ENCODE data around the gene INPP5A.
A peak's percentile ranks its signal among the peaks of the same experiment; 100 is the strongest.
"Not testable (repeated sequence)": the region's sequence is repeated elsewhere in the genome, so short reads cannot be mapped to it uniquely, and the experiment has no call there.

The INPP5A gene

GRCh38 chr10:132537684-132538001, at the start of gene INPP5A:
Gene INPP5A (plus strand): TSS chr10:132537787. CDS start chr10:132538097, 310 bp downstream.
- peak within 1 kb of the TSS; percentile 58 for H3K27ac ChIP-seq (ENCODE audit: low read depth, low read length)
- H3K27me3 ChIP-seq (ENCODE audit: control insufficient read depth in 1 of 2, insufficient read depth in 2 of 2, low read length in 2 of 2): no peaks in the 10 kb centered on the region
- H3K9ac ChIP-seq (ENCODE audit: low read depth in 1 of 2, low read length in 2 of 2): peak within 1 kb of the TSS; percentile 79 to 85
- H3K9me3 ChIP-seq (ENCODE audit: control insufficient read depth in 1 of 2, low read length in 2 of 2): no peaks in the 10 kb centered on the region
- peak within 1 kb of the TSS; percentile 72 to 73 for H3K4me3 ChIP-seq (ENCODE audit: low read depth in 1 of 2, low read length in 2 of 2)
- no peaks in the 10 kb centered on the region for H3K36me3 ChIP-seq (ENCODE audit: control insufficient read depth in 1 of 2, insufficient read depth in 2 of 2, low read length in 2 of 2)
- H3K4me1 ChIP-seq (ENCODE audit: control insufficient read depth in 1 of 2, insufficient read depth in 2 of 2, low read length in 2 of 2): peaks cover 39 to 41% of the 10 kb centered on the region in 2 donors

- Histone ChIP-seq H3K27ac (ENCODE audit: low read depth, low read length) (no peak overlapping the region), H3K4me1 (ENCODE audit: control insufficient read depth in 1 of 2, insufficient read depth in 2 of 2, low read length in 2 of 2) (peaks cover 8 to 10% of the 10 kb centered on the region in 2 donors), H3K4me3 (ENCODE audit: low read depth in 1 of 2, low read length in 2 of 2) (no peak overlapping the region)
These were observed 49.3 kb upstream of the INPP5A start for GRCh38 chr10:132488231-132488821.

GRCh38 chr10:132489053-132489703, 48.4 kb upstream of the INPP5A start:
- Histone ChIP-seq H3K36me3 (ENCODE audit: control insufficient read depth in 1 of 2, insufficient read depth in 2 of 2, low read length in 2 of 2) (no peaks in the 10 kb centered on the region), H3K4me1 (ENCODE audit: control insufficient read depth in 1 of 2, insufficient read depth in 2 of 2, low read length in 2 of 2) (peaks cover 8 to 10% of the 10 kb centered on the region in 2 donors), H3K27ac (ENCODE audit: low read depth, low read length) (no peak overlapping the region), H3K9ac (ENCODE audit: low read depth in 1 of 2, low read length in 2 of 2) (no peak overlapping the region), H3K9me3 (ENCODE audit: control insufficient read depth in 1 of 2, low read length in 2 of 2) (no peaks in the 10 kb centered on the region), H3K4me3 (ENCODE audit: low read depth in 1 of 2, low read length in 2 of 2) (no peak overlapping the region), H3K27me3 (ENCODE audit: control insufficient read depth in 1 of 2, insufficient read depth in 2 of 2, low read length in 2 of 2) (no peaks in the 10 kb centered on the region)

More at GRCh38 chr10:132488231-132488821, 49.3 kb upstream of the INPP5A start:
- Histone ChIP-seq H3K9ac (ENCODE audit: low read depth in 1 of 2, low read length in 2 of 2) (no peak overlapping the region), H3K27me3 (ENCODE audit: control insufficient read depth in 1 of 2, insufficient read depth in 2 of 2, low read length in 2 of 2) (no peaks in the 10 kb centered on the region), H3K36me3 (ENCODE audit: control insufficient read depth in 1 of 2, insufficient read depth in 2 of 2, low read length in 2 of 2) (no peaks in the 10 kb centered on the region), H3K9me3 (ENCODE audit: control insufficient read depth in 1 of 2, low read length in 2 of 2) (no peaks in the 10 kb centered on the region)

GRCh38 chr10:132489704-132490534, 47.7 kb upstream of the INPP5A start:
- Histone ChIP-seq H3K27ac (ENCODE audit: low read depth, low read length) (no peak overlapping the region), H3K4me1 (ENCODE audit: control insufficient read depth in 1 of 2, insufficient read depth in 2 of 2, low read length in 2 of 2) (peaks cover 8 to 10% of the 10 kb centered on the region in 2 donors), H3K4me3 (ENCODE audit: low read depth in 1 of 2, low read length in 2 of 2) (no peak overlapping the region), H3K9me3 (ENCODE audit: control insufficient read depth in 1 of 2, low read length in 2 of 2) (no peaks in the 10 kb centered on the region), H3K27me3 (ENCODE audit: control insufficient read depth in 1 of 2, insufficient read depth in 2 of 2, low read length in 2 of 2) (no peaks in the 10 kb centered on the region), H3K36me3 (ENCODE audit: control insufficient read depth in 1 of 2, insufficient read depth in 2 of 2, low read length in 2 of 2) (no peaks in the 10 kb centered on the region), H3K9ac (ENCODE audit: low read depth in 1 of 2, low read length in 2 of 2) (no peak overlapping the region)

GRCh38 chr10:132491534-132491933, 46.1 kb upstream of the INPP5A start:
- not testable (repeated sequence) for H3K36me3 ChIP-seq (ENCODE audit: control insufficient read depth in 1 of 2, insufficient read depth in 2 of 2, low read length in 2 of 2); H3K27ac ChIP-seq (ENCODE audit: low read depth, low read length); H3K4me1 ChIP-seq (ENCODE audit: control insufficient read depth in 1 of 2, insufficient read depth in 2 of 2, low read length in 2 of 2); H3K4me3 ChIP-seq (ENCODE audit: low read depth in 1 of 2, low read length in 2 of 2); H3K27me3 ChIP-seq (ENCODE audit: control insufficient read depth in 1 of 2, insufficient read depth in 2 of 2, low read length in 2 of 2); H3K9me3 ChIP-seq (ENCODE audit: control insufficient read depth in 1 of 2, low read length in 2 of 2); H3K9ac ChIP-seq (ENCODE audit: low read depth in 1 of 2, low read length in 2 of 2)

GRCh38 chr10:132492323-132493025, 45.1 kb upstream of the INPP5A start:
- Histone ChIP-seq H3K27me3 (ENCODE audit: control insufficient read depth in 1 of 2, insufficient read depth in 2 of 2, low read length in 2 of 2) (no peaks in the 10 kb centered on the region), H3K4me1 (ENCODE audit: control insufficient read depth in 1 of 2, insufficient read depth in 2 of 2, low read length in 2 of 2) (peaks cover 5 to 9% of the 10 kb centered on the region in 2 donors), H3K4me3 (ENCODE audit: low read depth in 1 of 2, low read length in 2 of 2) (no peak overlapping the region), H3K27ac (ENCODE audit: low read depth, low read length) (no peak overlapping the region), H3K36me3 (ENCODE audit: control insufficient read depth in 1 of 2, insufficient read depth in 2 of 2, low read length in 2 of 2) (no peaks in the 10 kb centered on the region), H3K9ac (ENCODE audit: low read depth in 1 of 2, low read length in 2 of 2) (no peak overlapping the region), H3K9me3 (ENCODE audit: control insufficient read depth in 1 of 2, low read length in 2 of 2) (no peaks in the 10 kb centered on the region)

- Histone ChIP-seq H3K27ac (ENCODE audit: low read depth, low read length) (no peak overlapping the region), H3K4me1 (ENCODE audit: control insufficient read depth in 1 of 2, insufficient read depth in 2 of 2, low read length in 2 of 2) (peaks cover 0 to under 1% of the 10 kb centered on the region in 2 donors), H3K36me3 (ENCODE audit: control insufficient read depth in 1 of 2, insufficient read depth in 2 of 2, low read length in 2 of 2) (no peaks in the 10 kb centered on the region), H3K27me3 (ENCODE audit: control insufficient read depth in 1 of 2, insufficient read depth in 2 of 2, low read length in 2 of 2) (no peaks in the 10 kb centered on the region), H3K4me3 (ENCODE audit: low read depth in 1 of 2, low read length in 2 of 2) (no peak overlapping the region), H3K9me3 (ENCODE audit: control insufficient read depth in 1 of 2, low read length in 2 of 2) (no peaks in the 10 kb centered on the region), H3K9ac (ENCODE audit: low read depth in 1 of 2, low read length in 2 of 2) (no peak overlapping the region)
These were observed 44.3 kb upstream of the INPP5A start for GRCh38 chr10:132493246-132493755.

GRCh38 chr10:132493756-132494290, 43.8 kb upstream of the INPP5A start:
- Histone ChIP-seq H3K4me1 (ENCODE audit: control insufficient read depth in 1 of 2, insufficient read depth in 2 of 2, low read length in 2 of 2) (no peaks in the 10 kb centered on the region), H3K4me3 (ENCODE audit: low read depth in 1 of 2, low read length in 2 of 2) (no peak overlapping the region), H3K9ac (ENCODE audit: low read depth in 1 of 2, low read length in 2 of 2) (no peak overlapping the region), H3K27ac (ENCODE audit: low read depth, low read length) (no peak overlapping the region), H3K27me3 (ENCODE audit: control insufficient read depth in 1 of 2, insufficient read depth in 2 of 2, low read length in 2 of 2) (no peaks in the 10 kb centered on the region), H3K36me3 (ENCODE audit: control insufficient read depth in 1 of 2, insufficient read depth in 2 of 2, low read length in 2 of 2) (no peaks in the 10 kb centered on the region), H3K9me3 (ENCODE audit: control insufficient read depth in 1 of 2, low read length in 2 of 2) (no peaks in the 10 kb centered on the region)

- Histone ChIP-seq H3K4me1 (ENCODE audit: control insufficient read depth in 1 of 2, insufficient read depth in 2 of 2, low read length in 2 of 2) (no peaks in the 10 kb centered on the region), H3K4me3 (ENCODE audit: low read depth in 1 of 2, low read length in 2 of 2) (no peak overlapping the region), H3K9ac (ENCODE audit: low read depth in 1 of 2, low read length in 2 of 2) (no peak overlapping the region), H3K36me3 (ENCODE audit: control insufficient read depth in 1 of 2, insufficient read depth in 2 of 2, low read length in 2 of 2) (no peaks in the 10 kb centered on the region), H3K27ac (ENCODE audit: low read depth, low read length) (no peak overlapping the region), H3K27me3 (ENCODE audit: control insufficient read depth in 1 of 2, insufficient read depth in 2 of 2, low read length in 2 of 2) (no peaks in the 10 kb centered on the region), H3K9me3 (ENCODE audit: control insufficient read depth in 1 of 2, low read length in 2 of 2) (no peaks in the 10 kb centered on the region)
These were observed 42.5 kb upstream of the INPP5A start for GRCh38 chr10:132494866-132495630.

Data from duodenal mucosa (tissue), 2 donors.